GM18909 (cell line): ENCODE measurements around the gene ARFGAP2.

Source experiments
- ATAC-seq: cut with Tn5 transposase; IDR thresholded peaks from one replicate; pipeline ENCODE4 v1.9.1; 2021; ENCODE audit warnings: mild to moderate bottlenecking; ENCODE audit not compliant: unreplicated experiment, poor library complexity

Gene ARFGAP2

GRCh38 chr11:47172740-47173336 lies 3.8 kb downstream of the ARFGAP2 start:
- no peak for ATAC-seq

GRCh38 chr11:47171856-47172255 lies 4.8 kb downstream of the ARFGAP2 start:
- no peak for ATAC-seq

- no peak for ATAC-seq
Observed at GRCh38 chr11:47171061-47171838, 5.4 kb downstream of the ARFGAP2 start.

GRCh38 chr11:47166368-47166767 lies 10.3 kb downstream of the ARFGAP2 start:
- no peak for ATAC-seq

GRCh38 chr11:47165253-47165840 lies 11.3 kb downstream of the ARFGAP2 start:
- no peak for ATAC-seq

- no peak for ATAC-seq
Observed at GRCh38 chr11:47164321-47164720, 12.4 kb downstream of the ARFGAP2 start.

- ATAC-seq: no peak
Observed at GRCh38 chr11:47163898-47164297, 12.8 kb downstream of the ARFGAP2 start.

- ATAC-seq: no peak
Observed at GRCh38 chr11:47163193-47163592, 13.5 kb downstream of the ARFGAP2 start.

- ATAC-seq: no peak
Observed at GRCh38 chr11:47162426-47162825, 14.3 kb downstream of the ARFGAP2 start.

- ATAC-seq: no peak
Observed at GRCh38 chr11:47161890-47162289, 14.8 kb downstream of the ARFGAP2 start.

GRCh38 chr11:47161134-47161854 lies 15.4 kb downstream of the ARFGAP2 start:
- no peak for ATAC-seq

GRCh38 chr11:47160753-47161133 lies 15.9 kb downstream of the ARFGAP2 start:
- ATAC-seq: no peak

GRCh38 chr11:47158242-47158641 lies 18.4 kb downstream of the ARFGAP2 start:
- no peak for ATAC-seq

- ATAC-seq: no peak
Observed at GRCh38 chr11:47157805-47158204, 18.9 kb downstream of the ARFGAP2 start.

- no peak for ATAC-seq
Observed at GRCh38 chr11:47156951-47157350, 19.7 kb downstream of the ARFGAP2 start.

- ATAC-seq: no peak
Observed at GRCh38 chr11:47156333-47156732, 20.3 kb downstream of the ARFGAP2 start.

GRCh38 chr11:47155879-47156278 lies 20.8 kb downstream of the ARFGAP2 start:
- no peak for ATAC-seq

- ATAC-seq: no peak
Observed at GRCh38 chr11:47154616-47155570, 21.8 kb downstream of the ARFGAP2 start.

- no peak for ATAC-seq
Observed at GRCh38 chr11:47152953-47153950, 23.4 kb downstream of the ARFGAP2 start.
